GM18909 (cell line): Measurements from ENCODE around the gene NUCB1.
A peak's percentile ranks its signal among the peaks of the same experiment; 100 is the strongest.
"Not testable (repeated sequence)": the region's sequence is repeated elsewhere in the genome, so short reads cannot be mapped to it uniquely, and the experiment has no call there.

Experiments used
- ATAC-seq: cut with Tn5 transposase; IDR thresholded peaks from one replicate; pipeline ENCODE4 v1.9.1; 2021; ENCODE audit warnings: mild to moderate bottlenecking; ENCODE audit not compliant: unreplicated experiment, poor library complexity

The NUCB1 gene

GRCh38 chr19:48926909-48927308 lies 26.8 kb downstream of the NUCB1 start:
- ATAC-seq = no peak

- not testable (repeated sequence) for ATAC-seq
These were observed 27.6 kb downstream of the NUCB1 start for GRCh38 chr19:48927692-48928091.

- ATAC-seq = no peak
These were observed 28.3 kb downstream of the NUCB1 start for GRCh38 chr19:48928164-48929025.

- ATAC-seq = no peak
These were observed 33.3 kb downstream of the NUCB1 start, which contains the start of gene DHDH for GRCh38 chr19:48933382-48933932. TSS of gene DHDH (plus strand) at chr19:48933699. CDS start at chr19:48933722, 23 bp downstream.

GRCh38 chr19:48934837-48935236 lies 34.7 kb downstream of the NUCB1 start:
- no peak for ATAC-seq

GRCh38 chr19:48935864-48936263 lies 35.8 kb downstream of the NUCB1 start:
- ATAC-seq = no peak

- ATAC-seq = no peak
These were observed 38.1 kb downstream of the NUCB1 start for GRCh38 chr19:48938256-48938655.

- no peak for ATAC-seq
These were observed 40.8 kb downstream of the NUCB1 start for GRCh38 chr19:48940902-48941301.

- no peak for ATAC-seq
These were observed 43.0 kb downstream of the NUCB1 start for GRCh38 chr19:48943081-48943480.

GRCh38 chr19:48945415-48945814 lies 45.3 kb downstream of the NUCB1 start:
- no peak for ATAC-seq

GRCh38 chr19:48945817-48946216 lies 45.7 kb downstream of the NUCB1 start:
- ATAC-seq = no peak

- ATAC-seq = no peak
These were observed 46.5 kb downstream of the NUCB1 start for GRCh38 chr19:48946463-48947257.

GRCh38 chr19:48947258-48947542 lies 47.1 kb downstream of the NUCB1 start:
- ATAC-seq = no peak

- ATAC-seq = no peak
These were observed 50.0 kb downstream of the NUCB1 start for GRCh38 chr19:48950159-48950558.

- ATAC-seq = no peak
These were observed 50.9 kb downstream of the NUCB1 start for GRCh38 chr19:48950830-48951519.

GRCh38 chr19:48953141-48953540 lies 53.0 kb downstream of the NUCB1 start:
- no peak for ATAC-seq

GRCh38 chr19:48953990-48954594 lies 54.0 kb downstream of the NUCB1 start:
- ATAC-seq = no peak

- ATAC-seq = peak; percentile 88
These were observed 54.6 kb downstream of the NUCB1 start, which contains the start of gene BAX for GRCh38 chr19:48954595-48955307. TSS of gene BAX (plus strand) at chr19:48954875. CDS start at chr19:48954929, 54 bp downstream.

GRCh38 chr19:48955308-48955958 lies 55.3 kb downstream of the NUCB1 start:
- ATAC-seq = no peak
